ENCODE measurements around the gene PCBP3.
"Not testable (repeated sequence)": the region's sequence is repeated elsewhere in the genome, so short reads cannot be mapped to it uniquely, and the experiment has no call there.

Gene PCBP3

GRCh38 chr21:45836694-45837670 lies 193.5 kb downstream of the PCBP3 start:
- DNase-seq (ENCODE audit: low read depth in 2 of 3, low spot score in 1 of 3) = no peak

- no peak for DNase-seq (ENCODE audit: low read depth in 2 of 3, low spot score in 1 of 3)
Measured at GRCh38 chr21:45837936-45838335, 194.4 kb downstream of the PCBP3 start.

GRCh38 chr21:45838634-45839033 lies 195.1 kb downstream of the PCBP3 start:
- DNase-seq (ENCODE audit: low read depth in 2 of 3, low spot score in 1 of 3) = no peak

- DNase-seq (ENCODE audit: low read depth in 2 of 3, low spot score in 1 of 3) = no peak
Measured at GRCh38 chr21:45839274-45839673, 195.7 kb downstream of the PCBP3 start.

- DNase-seq (ENCODE audit: low read depth in 2 of 3, low spot score in 1 of 3) = no peak
Measured at GRCh38 chr21:45841033-45841432, 197.5 kb downstream of the PCBP3 start.

- DNase-seq (ENCODE audit: low read depth in 2 of 3, low spot score in 1 of 3) = no peak
Measured at GRCh38 chr21:45843426-45843825, 199.9 kb downstream of the PCBP3 start.

- DNase-seq (ENCODE audit: low read depth in 2 of 3, low spot score in 1 of 3) = no peak
Measured at GRCh38 chr21:45844181-45844580, 200.7 kb downstream of the PCBP3 start.

GRCh38 chr21:45845063-45845769 lies 201.7 kb downstream of the PCBP3 start:
- no peak for DNase-seq (ENCODE audit: low read depth in 2 of 3, low spot score in 1 of 3)

GRCh38 chr21:45845770-45846090 lies 202.2 kb downstream of the PCBP3 start:
- DNase-seq (ENCODE audit: low read depth in 2 of 3, low spot score in 1 of 3) = no peak

GRCh38 chr21:45846373-45847160 lies 203.0 kb downstream of the PCBP3 start:
- DNase-seq (ENCODE audit: low read depth in 2 of 3, low spot score in 1 of 3) = no peak

GRCh38 chr21:45847870-45848269 lies 204.3 kb downstream of the PCBP3 start:
- no peak for DNase-seq (ENCODE audit: low read depth in 2 of 3, low spot score in 1 of 3)

- DNase-seq (ENCODE audit: low read depth in 2 of 3, low spot score in 1 of 3) = no peak
Measured at GRCh38 chr21:45848331-45848730, 204.8 kb downstream of the PCBP3 start.

GRCh38 chr21:45848805-45849204 lies 205.3 kb downstream of the PCBP3 start:
- no peak for DNase-seq (ENCODE audit: low read depth in 2 of 3, low spot score in 1 of 3)

- DNase-seq (ENCODE audit: low read depth in 2 of 3, low spot score in 1 of 3) = no peak
Measured at GRCh38 chr21:45849651-45850050, 206.1 kb downstream of the PCBP3 start.

GRCh38 chr21:45850181-45850580 lies 206.7 kb downstream of the PCBP3 start:
- no peak for DNase-seq (ENCODE audit: low read depth in 2 of 3, low spot score in 1 of 3)

GRCh38 chr21:45852386-45852785 lies 208.9 kb downstream of the PCBP3 start:
- not testable (repeated sequence) for DNase-seq (ENCODE audit: low read depth in 2 of 3, low spot score in 1 of 3)

GRCh38 chr21:45852886-45853400 lies 209.4 kb downstream of the PCBP3 start:
- DNase-seq (ENCODE audit: low read depth in 2 of 3, low spot score in 1 of 3) = no peak

- no peak for DNase-seq (ENCODE audit: low read depth in 2 of 3, low spot score in 1 of 3)
Measured at GRCh38 chr21:45853703-45854342, 210.3 kb downstream of the PCBP3 start.

- DNase-seq (ENCODE audit: low read depth in 2 of 3, low spot score in 1 of 3) = no peak
Measured at GRCh38 chr21:45854690-45855247, 211.2 kb downstream of the PCBP3 start.

GRCh38 chr21:45855248-45855811 lies 211.8 kb downstream of the PCBP3 start:
- DNase-seq (ENCODE audit: low read depth in 2 of 3, low spot score in 1 of 3) = no peak

Data from stimulated activated CD4-positive, alpha-beta T cell treated with anti-CD3 and anti-CD28 coated beads, Interleukin-12 subunit alpha, Interleukin-12 subunit beta, amount 100 ng/mL, for 48 hours (primary cell).